Measurements from ENCODE around the gene ME2.

DNA sequence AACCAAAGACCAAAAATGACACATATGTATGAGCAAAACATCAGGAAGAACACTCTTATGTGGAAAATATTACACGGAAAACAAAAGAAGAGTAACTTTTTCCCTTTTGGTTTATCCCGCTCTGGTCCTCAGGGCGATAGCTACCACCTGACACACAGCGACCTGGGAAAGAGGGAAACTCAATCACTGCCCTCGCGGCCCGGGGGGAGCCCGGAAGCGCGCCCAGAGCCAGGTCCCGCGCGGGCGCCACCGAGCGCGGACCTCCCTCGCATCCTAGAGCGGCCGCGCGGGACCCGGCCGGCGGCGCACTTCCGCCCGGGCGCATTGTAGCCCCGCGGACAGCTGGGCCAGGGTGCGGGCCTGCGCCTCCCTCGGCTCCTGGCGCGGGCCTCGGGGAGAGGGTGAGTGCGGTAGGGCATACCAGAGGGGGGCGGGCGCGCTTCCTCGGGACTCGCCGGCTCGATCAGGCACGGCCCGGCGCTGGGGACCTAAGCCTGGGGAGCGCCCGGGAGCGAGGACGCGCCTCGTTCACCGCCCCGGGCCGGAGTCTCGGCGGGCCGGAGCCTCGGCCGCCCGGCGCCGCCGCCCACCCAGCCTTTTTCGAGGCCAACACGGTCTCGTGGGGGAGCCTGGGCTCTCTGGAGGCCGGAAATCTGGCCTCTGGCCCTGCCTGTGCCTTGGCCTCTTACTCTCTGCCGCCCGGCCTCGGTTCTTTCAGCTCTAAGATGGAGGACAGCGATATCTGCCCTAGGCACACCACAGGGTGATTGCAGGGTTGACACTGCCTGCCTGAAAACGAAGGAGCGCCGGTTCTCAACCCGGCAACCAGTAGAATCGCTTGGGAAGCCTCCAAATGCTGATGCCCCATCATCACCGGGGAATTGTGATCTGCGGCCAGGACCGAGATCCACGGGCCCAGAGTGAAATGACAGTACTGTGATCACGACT lies 89.1 kb downstream of the ME2 start, which contains the start of gene ELAC1:
- TF ChIP-seq POLR2AphosphoS5 (IDR thresholded peaks at IDR 0.05) = peak; percentile 69 to 95 (median 91)
- no peak for TF ChIP-seq EP300 (IDR thresholded peaks at IDR 0.05)
- TF ChIP-seq, protein P1, sequence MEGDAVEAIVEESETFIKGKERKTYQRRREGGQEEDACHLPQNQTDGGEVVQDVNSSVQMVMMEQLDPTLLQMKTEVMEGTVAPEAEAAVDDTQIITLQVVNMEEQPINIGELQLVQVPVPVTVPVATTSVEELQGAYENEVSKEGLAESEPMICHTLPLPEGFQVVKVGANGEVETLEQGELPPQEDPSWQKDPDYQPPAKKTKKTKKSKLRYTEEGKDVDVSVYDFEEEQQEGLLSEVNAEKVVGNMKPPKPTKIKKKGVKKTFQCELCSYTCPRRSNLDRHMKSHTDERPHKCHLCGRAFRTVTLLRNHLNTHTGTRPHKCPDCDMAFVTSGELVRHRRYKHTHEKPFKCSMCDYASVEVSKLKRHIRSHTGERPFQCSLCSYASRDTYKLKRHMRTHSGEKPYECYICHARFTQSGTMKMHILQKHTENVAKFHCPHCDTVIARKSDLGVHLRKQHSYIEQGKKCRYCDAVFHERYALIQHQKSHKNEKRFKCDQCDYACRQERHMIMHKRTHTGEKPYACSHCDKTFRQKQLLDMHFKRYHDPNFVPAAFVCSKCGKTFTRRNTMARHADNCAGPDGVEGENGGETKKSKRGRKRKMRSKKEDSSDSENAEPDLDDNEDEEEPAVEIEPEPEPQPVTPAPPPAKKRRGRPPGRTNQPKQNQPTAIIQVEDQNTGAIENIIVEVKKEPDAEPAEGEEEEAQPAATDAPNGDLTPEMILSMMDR (IDR thresholded peaks at IDR 0.05) = peak in 1 of 7 experiments; percentile 8
- peak in 1 of 4 donors; percentile 71 for TF ChIP-seq POLR2A (IDR thresholded peaks at IDR 0.05)

Data from stomach (tissue), 4 donors.